Activated effector memory CD4-positive, alpha-beta T cell treated with anti-CD3 and anti-CD28 coated beads, Interleukin-2, amount 50 U/mL, for 16 hours (primary cell): Measurements from ENCODE around the gene NSF.
"Not testable (repeated sequence)": the region's sequence is repeated elsewhere in the genome, so short reads cannot be mapped to it uniquely, and the experiment has no call there.

Source experiments
- DNase-seq: peaks from one replicate; pipeline ENCODE4 v3.0.0-alpha.2; 2020

Gene NSF

DNA sequence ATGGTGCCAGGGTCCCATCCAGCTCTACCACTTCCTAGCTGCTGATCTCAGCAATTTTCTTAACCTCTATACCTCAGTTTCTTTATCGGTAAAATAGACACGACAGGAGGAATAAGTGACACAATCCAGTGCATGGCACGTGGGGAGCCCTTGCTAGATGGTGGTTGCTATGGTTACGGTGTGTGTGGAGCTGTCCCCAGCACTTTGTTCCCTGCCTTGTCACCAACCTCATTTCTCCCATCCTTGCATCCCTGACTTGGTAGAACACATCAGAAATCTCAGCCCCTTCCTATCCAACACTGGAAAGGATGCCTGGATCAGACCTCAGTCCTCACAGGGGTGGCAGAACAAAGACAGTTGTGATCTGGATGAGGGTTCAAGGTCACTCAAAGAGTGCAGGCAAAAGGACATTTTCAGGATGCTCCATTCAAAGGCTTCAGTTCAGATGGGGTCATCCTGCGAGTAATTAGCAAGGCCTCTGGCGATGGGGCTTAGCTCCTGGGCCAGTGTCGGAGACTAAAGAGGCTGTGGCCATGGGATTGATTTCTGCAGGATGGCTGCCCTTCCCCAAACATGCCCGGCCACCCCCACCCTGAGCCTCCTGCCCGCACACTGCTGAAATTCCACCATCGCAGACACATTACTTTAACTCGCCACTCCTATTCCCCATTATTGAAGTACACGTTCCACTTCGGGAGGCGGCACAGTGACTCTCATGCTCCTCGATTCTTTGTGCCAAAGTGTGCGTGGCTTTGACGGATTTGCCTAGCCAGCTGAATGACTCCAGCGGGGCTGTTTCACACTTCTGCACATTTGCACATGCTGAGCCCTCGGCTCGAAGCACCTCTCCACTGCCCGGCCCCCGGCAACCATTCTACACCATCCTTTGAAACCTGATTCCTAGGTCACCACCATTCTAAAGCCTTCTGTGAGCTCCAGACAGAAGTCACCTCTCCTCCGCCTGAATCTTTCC lies 187.8 kb downstream of the NSF start:
- DNase-seq: no peak

DNA sequence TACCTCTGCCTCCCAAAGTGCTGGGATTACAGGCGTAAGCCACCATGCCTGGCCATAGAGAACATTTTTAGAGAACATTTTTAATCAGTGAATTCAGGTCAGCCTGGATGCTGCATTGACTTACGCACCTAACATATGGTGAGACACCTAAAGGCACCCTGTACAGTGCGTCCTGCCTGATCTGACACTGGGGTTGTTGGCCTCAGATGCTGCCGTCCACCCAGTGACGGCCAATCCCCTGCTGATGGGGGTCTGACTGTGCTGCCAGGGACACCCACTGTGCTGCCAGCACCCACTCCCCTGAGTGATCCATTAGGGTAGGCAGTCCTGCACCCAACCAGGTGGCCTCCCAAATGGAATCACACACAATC lies 189.5 kb downstream of the NSF start:
- no peak for DNase-seq

DNA sequence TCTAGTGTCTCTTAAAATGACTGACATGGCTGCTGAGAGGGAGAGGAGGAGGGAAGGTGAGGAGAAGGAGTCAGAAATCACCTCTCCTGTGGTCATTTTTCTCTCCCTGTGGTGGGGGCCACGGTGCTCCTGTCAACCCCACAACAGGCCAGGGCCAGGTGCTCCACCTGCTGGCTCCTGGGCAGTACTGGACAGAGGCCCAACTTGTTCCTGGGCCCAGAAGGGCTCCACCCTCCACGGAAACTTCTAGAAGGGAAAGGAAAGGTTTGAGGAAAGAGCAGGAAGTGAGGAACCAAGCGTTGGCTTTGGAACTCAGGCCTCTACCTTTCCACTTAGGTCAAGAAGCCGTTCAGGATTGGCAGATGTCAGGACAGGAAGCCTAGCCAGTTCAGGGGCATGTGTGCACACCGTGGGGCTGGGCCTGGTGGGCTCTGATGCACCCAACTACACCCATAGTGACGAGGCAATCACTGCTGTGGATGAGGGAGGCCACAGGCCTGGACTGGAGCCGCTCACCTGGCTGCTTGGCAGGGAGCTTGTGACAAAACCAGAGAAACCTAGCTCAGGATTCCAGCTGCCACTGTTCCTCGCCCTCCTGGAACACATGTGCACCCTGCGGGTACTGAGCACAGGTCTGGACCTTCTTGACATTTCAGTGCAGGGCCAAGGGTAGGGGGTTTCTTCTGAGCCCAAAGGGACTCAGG lies 191.9 kb downstream of the NSF start:
- no peak for DNase-seq

DNA sequence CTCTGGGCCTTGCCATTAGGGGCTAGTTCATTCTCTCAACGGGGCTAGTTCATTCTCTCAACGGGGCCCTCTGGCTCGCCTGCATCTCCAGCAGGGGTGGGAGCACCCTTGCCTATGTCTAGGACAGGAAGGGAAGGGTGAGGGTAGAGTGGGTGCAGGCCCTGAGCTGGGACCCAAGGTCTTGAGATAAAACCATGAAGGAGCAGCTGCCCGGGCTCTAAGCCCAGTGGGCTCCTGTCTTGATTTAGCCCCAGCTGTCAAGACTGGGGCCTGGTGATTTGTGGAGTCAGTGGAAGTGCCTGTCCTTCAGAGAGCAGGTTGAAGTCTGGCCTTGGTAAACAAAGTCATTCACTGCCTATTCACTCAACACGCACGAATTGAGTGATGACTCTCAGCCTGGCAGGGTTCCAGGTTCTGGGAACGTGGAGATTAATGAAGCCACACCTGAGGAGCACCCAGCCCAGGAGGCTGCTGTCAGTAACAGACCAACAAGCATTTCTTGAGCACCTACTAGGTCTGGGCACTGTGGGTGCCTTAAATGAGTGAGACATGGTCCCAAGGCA lies 192.6 kb downstream of the NSF start:
- no peak for DNase-seq

DNA sequence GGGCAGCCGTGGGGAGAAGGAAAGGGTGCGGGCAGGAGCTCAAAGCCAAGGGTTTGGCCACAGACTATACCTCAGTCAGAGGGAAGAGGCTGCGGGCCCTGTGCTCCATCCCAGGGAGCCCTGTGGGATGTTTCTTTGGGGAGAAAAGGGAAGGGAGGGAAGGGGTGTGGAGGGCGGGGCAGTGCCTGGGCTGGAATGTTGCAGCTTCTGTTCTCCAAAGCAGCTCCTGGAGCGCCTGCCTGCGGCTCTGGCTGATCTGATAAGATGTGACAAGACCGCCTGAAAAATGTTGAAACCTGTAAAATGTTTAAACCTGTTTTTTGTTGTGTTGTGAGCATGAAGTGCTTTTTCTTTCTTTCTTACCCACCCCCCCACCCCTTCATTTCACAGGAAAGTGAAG lies 195.2 kb downstream of the NSF start:
- no peak for DNase-seq

DNA sequence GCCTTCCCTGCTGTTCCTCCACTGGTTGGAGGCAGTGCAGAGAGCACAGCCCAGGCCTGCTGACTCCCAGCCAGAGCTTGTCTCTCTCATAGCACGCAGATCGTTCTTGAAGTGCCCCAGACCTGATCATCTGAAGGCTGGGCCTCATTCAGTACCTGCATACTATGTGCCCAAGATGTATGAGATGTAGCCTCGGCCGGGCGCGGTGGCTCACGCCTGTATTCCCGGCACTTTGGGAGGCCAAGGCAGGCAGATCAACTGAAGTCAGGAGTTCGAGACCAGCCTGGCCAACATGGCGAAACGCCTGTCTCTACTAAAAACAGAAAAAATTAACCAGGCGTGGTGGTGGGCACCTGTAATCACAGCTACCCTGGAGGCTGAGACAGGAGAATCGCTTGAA lies 197.0 kb downstream of the NSF start:
- DNase-seq: no peak

DNA sequence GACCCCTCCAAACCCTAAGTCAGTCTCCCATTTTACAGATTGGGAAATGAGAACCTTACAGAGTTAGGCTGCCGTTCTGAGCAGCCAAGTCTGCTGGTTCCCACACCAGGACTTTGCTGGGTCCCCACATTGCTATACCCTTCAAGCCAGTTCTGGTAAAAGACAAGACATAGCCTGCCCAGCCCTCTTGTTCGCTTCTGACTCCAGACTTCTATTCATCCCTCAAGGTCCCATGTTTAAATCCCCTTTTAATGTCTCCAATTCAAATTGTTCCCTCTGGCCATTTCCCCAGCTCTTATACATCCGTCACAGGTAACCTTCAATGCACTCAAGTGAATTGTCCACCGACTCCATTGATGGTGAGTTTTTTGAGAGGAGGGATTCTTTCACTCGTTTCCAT lies 197.8 kb downstream of the NSF start:
- no peak for DNase-seq

DNA sequence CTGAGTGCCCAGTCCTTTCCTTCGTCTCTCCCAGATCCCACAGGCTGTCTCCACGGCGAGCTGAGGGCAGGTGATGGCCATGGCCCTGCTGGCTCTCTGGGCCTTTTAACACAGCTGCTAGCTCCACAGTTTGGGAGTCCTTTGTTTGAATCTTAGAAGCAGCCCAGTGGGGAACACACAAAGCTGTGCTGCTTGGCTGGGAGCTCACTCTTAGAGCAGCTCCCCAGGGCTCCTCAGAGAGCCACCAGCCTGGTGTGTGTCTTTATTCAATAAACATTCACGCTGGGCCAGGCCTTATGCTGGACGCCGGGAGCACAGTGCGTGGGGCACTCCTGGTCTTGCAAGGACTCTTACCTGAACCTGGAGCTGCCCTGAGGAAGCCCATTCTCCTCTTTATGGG lies 198.3 kb downstream of the NSF start:
- DNase-seq: no peak

DNA sequence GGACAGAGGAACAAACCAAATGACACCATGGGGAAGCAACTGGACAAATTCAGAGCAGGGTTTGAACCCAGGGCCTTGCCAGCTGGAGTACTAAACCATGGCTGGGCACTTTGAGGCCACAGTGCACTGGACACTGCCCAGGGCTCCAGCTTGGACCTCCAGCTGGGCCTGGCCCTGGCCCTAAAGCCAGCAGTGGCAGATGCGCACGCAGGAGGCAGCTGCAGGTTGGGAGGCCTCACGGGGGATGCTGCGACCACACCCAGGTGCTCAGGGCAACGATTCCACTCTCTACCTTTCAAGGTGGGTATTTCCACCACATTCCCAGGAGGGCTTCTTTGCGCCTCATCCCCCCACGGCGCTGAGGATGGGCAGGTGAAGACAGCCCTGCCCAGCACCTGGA lies 199.1 kb downstream of the NSF start:
- DNase-seq: no peak

DNA sequence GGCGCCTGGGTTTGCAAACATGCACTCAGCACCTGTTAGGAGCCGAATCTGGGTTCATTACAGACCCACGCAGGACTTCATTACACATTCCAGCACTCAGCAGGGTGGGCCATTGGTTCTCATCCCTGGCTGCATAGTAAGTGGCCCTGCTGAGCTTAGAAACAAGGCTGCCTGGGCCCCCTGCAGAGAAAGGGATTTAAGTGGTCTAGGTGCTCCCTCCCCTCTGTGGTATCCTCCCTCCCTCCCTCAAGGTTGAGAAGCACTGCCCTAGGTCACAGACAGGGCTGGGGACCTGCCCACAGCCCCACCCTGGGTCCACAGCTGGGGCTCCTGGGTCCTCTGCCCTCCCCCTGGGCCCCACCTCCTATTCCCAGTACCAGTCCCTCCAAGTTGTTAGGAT lies 199.7 kb downstream of the NSF start:
- no peak for DNase-seq

DNA sequence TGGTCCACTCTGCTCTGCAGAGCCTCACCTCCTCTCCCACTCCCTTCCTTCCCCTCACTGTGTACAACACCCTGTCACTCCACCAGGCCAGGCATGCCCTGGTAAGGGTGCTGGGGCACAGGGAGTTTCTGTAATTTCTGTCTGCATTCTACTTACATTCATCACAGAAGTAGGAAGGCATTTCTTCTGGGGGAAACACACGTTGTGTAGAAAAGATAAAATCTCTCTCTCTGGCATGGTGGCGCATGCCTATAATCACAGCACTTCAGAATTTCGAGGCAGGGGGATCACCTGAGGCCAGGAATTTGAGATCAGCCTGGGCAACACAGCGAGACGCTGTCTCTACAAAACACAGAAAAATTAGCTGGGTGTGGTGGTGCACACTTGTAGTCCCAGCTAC lies 201.1 kb downstream of the NSF start:
- DNase-seq: no peak

DNA sequence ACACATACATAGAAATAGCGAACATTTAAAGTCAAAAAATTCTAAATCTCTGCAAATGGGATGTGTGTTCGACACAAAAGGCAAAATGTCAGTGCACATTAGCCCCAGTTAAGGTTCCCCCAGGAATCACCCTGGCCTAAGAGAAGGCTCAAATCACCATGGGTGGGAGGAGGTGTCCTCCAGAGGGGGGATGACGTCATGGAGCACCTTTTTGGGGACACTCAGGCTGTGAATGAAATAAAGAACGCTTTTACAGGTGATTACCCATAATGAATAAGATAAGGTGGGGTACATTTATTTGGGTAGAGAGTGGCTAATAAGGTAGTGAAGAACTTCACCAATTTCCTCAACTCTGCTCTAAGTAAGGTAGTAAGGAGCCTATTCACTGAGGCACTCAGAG lies 201.6 kb downstream of the NSF start:
- no peak for DNase-seq

DNA sequence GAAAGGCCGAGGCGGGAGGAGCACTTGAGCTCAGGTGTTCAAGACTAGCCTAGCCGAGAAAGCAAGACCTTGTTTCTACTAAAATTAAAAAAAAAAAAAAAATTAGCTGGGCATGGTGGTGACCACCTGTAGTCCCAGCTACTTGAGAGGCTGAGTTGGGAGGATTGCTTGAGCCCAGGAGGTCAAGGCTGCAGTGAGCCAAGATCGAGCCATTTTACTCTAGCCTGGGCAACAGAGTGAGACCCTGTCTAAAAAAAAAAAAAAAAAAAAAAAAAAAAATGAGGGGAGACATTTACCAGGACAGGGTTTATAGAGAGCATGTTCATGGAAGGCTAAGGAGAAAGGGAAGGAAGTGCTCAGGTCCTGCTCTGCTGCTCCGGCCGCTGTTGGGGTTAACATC lies 202.6 kb downstream of the NSF start:
- not testable (repeated sequence) for DNase-seq

DNA sequence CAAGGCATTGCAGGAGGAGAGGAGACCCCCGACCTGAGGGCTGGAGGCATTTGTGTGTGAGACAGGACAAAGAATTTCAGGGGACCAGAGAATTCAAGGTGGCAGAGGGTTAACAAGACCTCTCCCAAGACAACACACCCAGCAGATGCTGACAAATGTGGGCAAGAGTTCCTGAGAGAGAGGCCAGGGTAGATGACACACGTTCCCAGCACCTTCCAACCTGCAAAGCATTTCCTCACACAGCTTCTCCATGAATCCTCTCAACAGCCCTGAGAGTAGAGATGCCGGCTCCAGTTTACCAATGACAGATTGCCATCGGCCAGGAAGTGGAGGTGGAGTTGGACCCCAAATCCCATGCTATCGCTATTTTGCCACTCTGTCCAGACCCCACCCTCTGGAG lies 203.1 kb downstream of the NSF start:
- no peak for DNase-seq

DNA sequence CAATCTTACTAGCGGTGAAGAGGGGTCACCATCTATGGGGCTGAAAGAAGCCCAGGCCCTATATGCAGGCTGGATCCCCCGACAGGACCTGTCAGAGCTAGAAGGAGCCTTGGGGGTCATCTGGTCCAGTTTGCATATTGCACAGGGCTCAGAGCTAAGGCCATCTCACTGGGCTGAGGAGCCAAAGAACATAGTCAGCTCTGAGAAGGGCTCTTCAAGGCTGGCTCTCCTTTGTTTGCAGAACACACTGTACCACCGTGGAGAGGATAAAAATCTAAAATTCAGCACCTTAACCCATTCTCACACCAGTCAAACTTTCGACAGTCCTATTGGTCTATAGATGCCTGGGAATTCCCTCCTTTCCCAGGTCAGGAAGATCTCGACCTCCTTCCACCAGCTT lies 203.8 kb downstream of the NSF start:
- DNase-seq: no peak

DNA sequence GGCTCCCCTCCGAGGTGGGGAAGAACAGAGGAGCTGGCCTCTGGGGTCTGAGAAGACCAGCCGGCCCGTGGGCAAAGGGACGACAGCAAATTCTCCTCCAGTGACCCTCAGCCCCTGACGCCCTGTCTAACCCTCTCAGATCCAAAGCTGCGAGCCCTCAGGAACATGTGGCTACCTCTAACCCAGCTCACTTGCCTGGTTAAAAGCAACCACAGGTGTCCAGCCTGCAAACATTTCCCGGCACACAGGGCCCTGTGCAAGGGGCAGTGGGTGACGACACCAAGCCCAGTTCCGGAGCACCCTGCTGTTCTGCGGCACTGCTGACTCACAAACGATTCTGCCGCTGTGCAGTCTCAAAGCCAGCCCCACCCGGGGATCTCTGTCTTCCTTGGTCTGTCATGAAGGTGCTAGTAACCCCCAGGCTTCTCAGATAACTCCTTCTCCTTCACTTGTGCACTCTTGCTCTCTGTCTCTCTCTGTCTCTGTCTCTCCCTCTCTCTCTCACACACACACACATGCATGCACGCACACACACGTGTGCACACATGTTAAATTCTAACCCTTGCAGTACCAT lies 205.0 kb downstream of the NSF start:
- no peak for DNase-seq

DNA sequence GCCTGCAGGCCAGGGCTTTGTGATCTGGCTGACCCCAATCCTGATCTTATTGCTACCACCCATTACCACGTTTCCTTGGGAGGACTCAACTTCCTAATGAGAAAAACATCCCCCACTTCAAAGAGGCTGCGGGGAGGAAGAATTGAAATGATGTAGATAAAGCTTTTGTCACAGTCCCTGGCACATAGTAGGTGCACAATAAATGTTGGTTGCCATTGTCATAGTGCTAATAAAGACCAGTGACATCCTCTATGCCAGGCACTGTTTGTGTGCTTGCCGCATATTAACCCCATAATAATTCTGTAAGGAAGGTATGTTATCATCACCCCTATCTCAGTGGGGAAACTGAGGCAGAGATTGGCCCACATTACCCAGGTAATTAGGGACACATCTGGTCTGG lies 205.6 kb downstream of the NSF start:
- DNase-seq: no peak

DNA sequence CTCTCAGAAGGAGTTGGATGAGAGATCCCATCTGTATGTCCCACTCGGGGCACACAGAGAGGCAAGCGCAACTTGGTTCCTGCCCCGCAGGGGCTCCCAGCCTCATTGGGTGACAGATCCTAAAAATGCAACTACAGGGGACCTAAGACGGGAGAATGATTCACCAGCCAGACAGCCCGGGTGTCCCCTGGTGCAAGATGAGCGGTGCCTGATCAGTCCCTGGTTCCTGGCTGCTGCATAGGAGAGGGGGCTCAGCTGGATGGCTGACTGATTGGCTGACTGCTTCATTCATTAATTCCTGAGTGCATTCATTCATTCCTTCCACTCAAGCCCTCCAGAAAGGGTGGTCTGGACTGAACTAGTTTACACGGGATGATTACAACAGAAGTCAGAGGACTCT lies 206.1 kb downstream of the NSF start:
- no peak for DNase-seq

DNA sequence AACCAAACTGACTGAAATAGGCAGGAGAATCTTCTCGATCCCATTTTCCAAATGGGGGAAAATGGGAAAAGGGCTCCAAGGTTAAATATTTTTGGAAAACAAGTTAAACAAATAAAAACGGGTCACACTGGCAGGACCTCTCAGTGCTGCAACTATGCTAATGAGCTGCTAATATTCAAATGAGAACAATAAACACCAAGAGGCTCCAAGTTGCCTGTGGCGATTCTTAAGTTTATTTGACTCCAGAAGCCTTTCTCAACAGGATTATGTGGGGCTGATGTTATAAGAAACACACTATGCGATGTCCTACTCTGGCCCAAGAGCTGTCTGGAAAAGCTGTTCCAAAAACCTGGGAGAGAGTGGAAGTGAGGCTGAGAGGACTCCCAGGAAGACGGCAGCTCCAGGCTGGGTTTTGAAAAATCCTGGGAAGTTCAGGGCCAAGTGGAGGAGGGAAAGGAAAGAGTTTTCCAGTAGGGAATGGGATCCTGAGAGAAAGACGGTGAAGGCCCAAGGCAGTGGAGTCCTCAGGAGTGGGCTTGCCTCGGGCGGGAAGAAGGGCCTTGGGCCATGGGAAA lies 206.6 kb downstream of the NSF start:
- no peak for DNase-seq

DNA sequence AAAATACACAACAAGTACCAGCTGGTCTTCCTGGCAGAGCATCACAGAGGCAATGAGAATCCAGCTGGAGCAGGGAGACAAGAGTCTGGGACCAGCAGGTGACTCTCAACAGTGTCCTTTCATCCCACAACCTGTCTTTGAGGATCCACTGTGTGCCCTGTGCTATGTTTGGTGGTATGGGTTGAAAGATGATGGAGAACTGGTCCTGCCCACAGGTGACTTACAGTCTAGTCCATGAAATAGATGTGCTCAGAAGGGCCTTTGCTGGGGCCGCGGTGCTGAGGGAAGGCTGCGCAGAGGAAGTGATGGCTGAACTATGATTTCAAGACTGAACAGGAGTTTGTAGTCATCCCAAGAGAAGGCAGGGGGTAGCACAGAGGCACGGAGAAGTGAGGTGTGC lies 210.1 kb downstream of the NSF start:
- DNase-seq: no peak

DNA sequence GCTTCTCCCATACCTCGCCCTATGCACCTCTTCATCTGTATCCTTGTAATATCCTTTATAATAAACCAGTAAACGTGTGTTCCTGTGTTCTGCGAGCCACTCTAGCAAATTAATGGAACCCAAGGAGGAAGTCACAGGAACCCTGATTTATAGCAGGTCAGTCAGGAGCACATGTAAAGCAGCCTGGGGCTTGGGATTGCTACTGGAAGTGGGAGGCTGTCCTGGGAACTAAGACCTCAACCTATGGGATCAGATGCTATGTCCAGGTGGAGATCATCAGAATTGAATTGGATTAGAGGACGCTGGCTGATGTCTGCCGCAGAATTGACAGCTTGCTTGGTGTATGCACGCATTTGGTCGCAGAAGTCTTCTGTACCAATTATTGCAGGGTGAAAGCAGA lies 212.3 kb downstream of the NSF start:
- no peak for DNase-seq

DNA sequence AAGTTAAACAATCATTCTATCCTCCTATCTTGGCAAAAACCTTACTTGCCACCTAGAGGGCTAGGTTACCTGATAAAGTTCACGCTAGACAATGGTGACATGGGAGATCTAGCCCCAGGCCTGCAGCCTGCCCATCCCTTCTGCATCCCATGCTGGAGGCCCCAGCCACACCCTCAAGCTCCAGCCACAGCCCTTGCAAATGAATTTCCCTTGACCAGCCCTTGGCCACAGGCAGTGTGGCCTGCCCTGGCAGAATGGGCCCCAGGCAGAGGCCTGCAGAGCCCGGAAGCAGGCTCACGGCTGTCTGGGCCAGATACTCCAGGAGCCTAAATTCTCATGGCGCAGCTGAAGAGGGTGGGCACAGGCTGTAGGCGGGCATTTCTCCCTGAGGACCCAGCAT lies 213.1 kb downstream of the NSF start:
- DNase-seq: no peak

DNA sequence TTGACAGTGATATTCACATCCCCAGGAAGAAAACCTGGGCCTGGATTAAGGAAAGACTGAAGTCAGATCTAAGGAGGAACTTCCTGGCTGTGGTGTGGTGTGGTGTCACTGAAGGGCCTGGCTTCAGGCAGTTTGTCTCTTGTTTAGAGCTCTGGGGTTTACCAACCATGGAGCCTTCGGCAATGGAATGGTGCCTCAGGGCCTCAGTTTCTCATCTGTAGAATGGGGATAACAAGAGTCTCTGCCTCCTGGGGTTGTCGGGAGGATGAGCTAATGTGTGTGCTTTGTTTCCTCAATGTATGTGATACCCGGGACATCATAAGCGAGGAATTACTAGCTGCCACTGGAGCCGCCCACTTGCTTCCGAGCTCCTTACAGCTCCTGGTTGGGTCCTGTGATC lies 215.3 kb downstream of the NSF start:
- no peak for DNase-seq
